GM12878 (cell line): ENCODE measurements around the gene SPOCK1. TPM values are rescaled to one million over a fixed set of nuclear protein-coding genes. Genes with fewer than 3 reads are reported as not detected.

Experiments used
- ATAC-seq: fragments of 200-7000 bp; cut with Tn5 transposase; 3 replicates; pipeline ENCODE4 v1.9.1; 2020; ENCODE audit warnings: mild to moderate bottlenecking, moderate library complexity
- BruUV-seq: library from RNA; stranded (reverse); fragments of 400-500 nt; replicated peaks from 2 replicates; lab custom pipeline; 2021; lab: Mats Ljungman, UMichigan
- CTCF ChIA-PET: fragments of 300-600 bp; sonication (Branson Sonifier 250); formaldehyde crosslinking; extraction: SDS; loops from one replicate; lab custom pipeline; 2021; ENCODE audit warnings: inconsistent platforms; lab: Yijun Ruan, JAX
- POLR2A ChIA-PET: fragments of 350-600 bp; formaldehyde crosslinking; extraction: SDS; loops from one replicate; lab custom pipeline; 2021; ENCODE audit warnings: inconsistent platforms; lab: Charles Lee
- RAD21 ChIA-PET: fragments of 300-600 bp; sonication (Branson Sonifier 250); formaldehyde crosslinking; loops from one replicate; lab custom pipeline; 2023; ENCODE audit warnings: antibody characterized with exemption; ENCODE audit not compliant: unreplicated experiment; lab: Charles Lee
- SMC1A ChIA-PET: fragments of 300-600 bp; sonication (Branson Sonifier 250); formaldehyde crosslinking; loops from one replicate; lab custom pipeline; 2023; ENCODE audit not compliant: unreplicated experiment, uncharacterized antibody; lab: Charles Lee
- DNase-seq: peaks from one replicate; pipeline ENCODE4 v3.0.0-alpha.2; 2011; ENCODE audit warnings: low read depth, low spot score
- FAIRE-seq: peaks from 3 replicates; lab custom pipeline; 2011; peaks lifted over from hg19 to GRCh38; lab: Jason Lieb, UNC
- H2AFZ ChIP-seq: 2 replicates; pipeline ENCODE4 v1.6.0; 2011; ENCODE audit warnings: low read depth, low read length, control low read depth; ENCODE audit not compliant: control insufficient read depth
- H3K27ac ChIP-seq: 2 replicates; pipeline ENCODE4 v1.5.1; 2011; ENCODE audit warnings: control low read depth; ENCODE audit not compliant: control insufficient read depth, insufficient read depth
- H3K27me3 ChIP-seq, 2 experiments: replicated peaks in 1 of 2; 2 replicates each; pipeline versions ENCODE4 v1.6.0 to v1.6.1; 2011; ENCODE audit warnings: low read length in 1 of 2; ENCODE audit not compliant: control insufficient read depth in 2 of 2, insufficient read depth in 2 of 2
- H3K36me3 ChIP-seq, 2 experiments: 2 replicates each; pipeline ENCODE4 v1.5.1; 2011; ENCODE audit warnings: low read length in 1 of 2; ENCODE audit not compliant: control insufficient read depth in 2 of 2, insufficient read depth in 2 of 2
- H3K4me1 ChIP-seq: 2 replicates; pipeline ENCODE4 v1.6.1; 2011; ENCODE audit warnings: mild to moderate bottlenecking, low read length, moderate library complexity, mixed read lengths; ENCODE audit not compliant: control insufficient read depth, insufficient read depth
- H3K4me2 ChIP-seq: 2 replicates; pipeline ENCODE4 v1.6.0; 2011; ENCODE audit warnings: control low read depth; ENCODE audit not compliant: control insufficient read depth, insufficient read depth
- H3K4me3 ChIP-seq: fragments of 200-600 bp; sonication (generic); 2 replicates; pipeline ENCODE4 v1.5.1; 2016
- H3K79me2 ChIP-seq: 2 replicates; pipeline ENCODE4 v1.6.0; 2011; ENCODE audit warnings: low read length; ENCODE audit not compliant: control insufficient read depth, insufficient read depth
- H3K9ac ChIP-seq: 2 replicates; pipeline ENCODE4 v1.8.0; 2011; ENCODE audit warnings: low read length, control low read depth, mixed read lengths; ENCODE audit not compliant: control insufficient read depth, insufficient read depth
- H3K9me3 ChIP-seq: replicated peaks from 3 replicates; pipeline ENCODE4 v1.5.1; 2011; ENCODE audit warnings: mild to moderate bottlenecking, low read length; ENCODE audit not compliant: control insufficient read depth, insufficient read depth
- H4K20me1 ChIP-seq: 2 replicates; pipeline ENCODE4 v1.6.0; 2011; ENCODE audit not compliant: control insufficient read depth, insufficient read depth
- ATF7 ChIP-seq: fragments of 450-650 bp; IDR thresholded peaks from 2 replicates; pipeline ENCODE4 v1.6.1; 2016; ENCODE audit warnings: low read depth, mild to moderate bottlenecking
- BACH1 ChIP-seq: fragments of 450-650 bp; IDR thresholded peaks from 2 replicates; pipeline ENCODE4 v1.6.1; 2017; ENCODE audit warnings: mild to moderate bottlenecking, borderline replicate concordance
- FOXK2 ChIP-seq: fragments of 450-650 bp; IDR thresholded peaks from 2 replicates; pipeline ENCODE4 v1.6.1; 2017; ENCODE audit warnings: mild to moderate bottlenecking, moderate library complexity
- GABPA ChIP-seq: IDR thresholded peaks from 2 replicates; pipeline ENCODE4 v1.6.1; 2014; ENCODE audit warnings: antibody characterized with exemption, low read depth, mild to moderate bottlenecking, inconsistent platforms
- IKZF2 ChIP-seq, 2 experiments: fragments of 450-650 bp; IDR thresholded peaks; 2 replicates each; pipeline ENCODE4 v1.6.1; 2017; ENCODE audit warnings: mild to moderate bottlenecking in 2 of 2, moderate library complexity in 2 of 2
- JUND ChIP-seq: IDR thresholded peaks from 2 replicates; pipeline ENCODE4 v1.6.1; 2012; ENCODE audit warnings: low read depth, mild to moderate bottlenecking, low read length, improper control_type of control experiment, moderate library complexity
- MXI1 ChIP-seq: fragments of 150-350 bp; IDR thresholded peaks from 2 replicates; pipeline ENCODE4 v1.6.1; 2011; ENCODE audit warnings: low read depth, mild to moderate bottlenecking, inconsistent platforms, low read length, improper control_type of control experiment
- NR2C1 ChIP-seq: fragments of 450-650 bp; IDR thresholded peaks from 2 replicates; pipeline ENCODE4 v1.6.1; 2017; ENCODE audit warnings: antibody characterized with exemption, mild to moderate bottlenecking, moderate library complexity
- PAX5 ChIP-seq: IDR thresholded peaks from 2 replicates; pipeline ENCODE4 v1.6.1; 2011; ENCODE audit warnings: low read depth, low read length, borderline replicate concordance
- RCOR1 ChIP-seq: conservative IDR thresholded peaks from 2 replicates; pipeline ENCODE4 v1.6.1; 2012; ENCODE audit warnings: low read depth, low read length, improper control_type of control experiment
- SKIL ChIP-seq: fragments of 450-650 bp; IDR thresholded peaks from 2 replicates; pipeline ENCODE4 v1.6.1; 2017; ENCODE audit warnings: mild to moderate bottlenecking, low read depth, inconsistent platforms; ENCODE audit not compliant: poor library complexity, severe bottlenecking
- SMC3 ChIP-seq: IDR thresholded peaks from 2 replicates; pipeline ENCODE4 v1.6.1; 2011; ENCODE audit warnings: low read length, improper control_type of control experiment, borderline replicate concordance
- SP1 ChIP-seq: IDR thresholded peaks from one replicate; pipeline ENCODE4 v1.6.1; 2011; ENCODE audit warnings: low read depth, low read length
- SREBF2 ChIP-seq: IDR thresholded peaks from 2 replicates; pipeline ENCODE4 v1.6.1; 2012; ENCODE audit warnings: mild to moderate bottlenecking, low read length
- SUZ12 ChIP-seq: fragments of 200-600 bp; sonication (generic); IDR thresholded peaks from one replicate; pipeline ENCODE4 v1.6.1; 2018; ENCODE audit warnings: antibody characterized with exemption, mild to moderate bottlenecking; ENCODE audit not compliant: unreplicated experiment
- ZNF24 ChIP-seq: fragments of 450-650 bp; IDR thresholded peaks from 2 replicates; pipeline ENCODE4 v1.6.1; 2017; ENCODE audit warnings: antibody characterized with exemption, mild to moderate bottlenecking
- ZNF622 ChIP-seq: fragments of 450-650 bp; IDR thresholded peaks from 2 replicates; pipeline ENCODE4 v1.6.1; 2017; ENCODE audit warnings: mild to moderate bottlenecking, inconsistent platforms
- WGBS: methylation state at CpG from one replicate; pipeline ENCODE4 v1.1.6; 2016; ENCODE audit warnings: low lambda C conversion rate; ENCODE audit not compliant: insufficient replicate concordance, insufficient coverage; ENCODE audit errors: missing lambda C conversion rate; 5-methylcytosine and 5-hydroxymethylcytosine counted together
- in situ Hi-C: fragments of 300-500 bp; cut with MboI; formaldehyde crosslinking; loops from 9 replicates; pipeline ENCODE4 v1.14.3; 2018; ENCODE audit warnings: mixed read lengths
- intact Hi-C: fragments of 100-400 bp; cut with micrococcal nuclease; formaldehyde crosslinking; loops from one replicate; pipeline ENCODE4 v1.14.2; 2022; ENCODE audit not compliant: unreplicated experiment
- polyA plus RNA-seq, 11 experiments: library from polyadenylated mRNA; depleted of rRNA in 4 of 11; unstranded in 6 of 11; stranded (reverse) in 5 of 11; fragments of >200 nt; fragmentation: Nextera tagmentation in 4 of 11; fragmentation: Illumina TruSeq in 1 of 11; extraction: Ambion mirVana in 4 of 11; extraction: Trizol in 1 of 11; gene quantifications; 1 replicate in 1 of 11; 2 replicates in 10 of 11; pipeline versions ENCODE4 v1.2.1 to v1.2.3, GENCODE V29; 2011 to 2016; ENCODE audit warnings: inconsistent platforms in 2 of 11, missing spikeins in 2 of 11, low read depth in 1 of 11
- total RNA-seq, 4 experiments: library from RNA; depleted of rRNA in 3 of 4; stranded (reverse); fragments of >200 nt in 3 of 4; fragmentation: Illumina TruSeq in 1 of 4; extraction: Trizol in 1 of 4; gene quantifications; 2 replicates each; pipeline versions ENCODE4 v1.2.1 to v1.2.3, GENCODE V29; 2013 to 2021
- TF ChIP-seq, protein P1 (sequence below): fragments of 450-650 bp; conservative IDR thresholded peaks from 2 replicates; pipeline ENCODE4 v1.6.1; 2017; ENCODE audit warnings: mild to moderate bottlenecking, moderate library complexity

The SPOCK1 gene
- total and polyA plus RNA-seq, 10 of the 15 experiments (the other 5 are each of a cell fraction or from before 2014, with no cell fraction given), result 0.06 to 0.68 (median 0.25) TPM; not detected in 3

- Histone ChIP-seq H3K4me1 (no peaks in the 10 kb centered on the region), H2AFZ (no peak overlapping the region), H3K4me3 (no peak overlapping the region), H3K27ac (no peak overlapping the region), H3K27me3 (no peaks in the 10 kb centered on the region), H3K9ac (no peak overlapping the region), H3K79me2 (no peaks in the 10 kb centered on the region), H3K36me3 (no peaks in the 10 kb centered on the region), H4K20me1 (no peaks in the 10 kb centered on the region; the same call in 1 of the 2 replicates), H3K9me3 (no peaks in the 10 kb centered on the region), H3K4me2 (no peak overlapping the region)
- ChIA-PET POLR2A (no interaction called here), CTCF (interaction anchor here (1.4 kb wide), 1 partner anchor 186 kb away, joined by 3 read pairs; no protein-coding TSS in a partner anchor), RAD21 (no interaction called here), SMC1A (no interaction called here)
- intact Hi-C loops (no loop called here), in situ Hi-C loops (no loop called here)
- ATAC-seq, result no peak
- no TSS peak for BruUV-seq
- no peak for DNase-seq
- no peak for FAIRE-seq
- TF ChIP-seq BACH1, result no peak
- no peak for TF ChIP-seq ZNF622
- TF ChIP-seq SREBF2, result no peak
- no peak for TF ChIP-seq FOXK2
- TF ChIP-seq IKZF2 (IDR thresholded peaks at IDR 0.05), result no peak
- no peak for TF ChIP-seq JUND
- TF ChIP-seq RCOR1, result no peak
- no peak for TF ChIP-seq SP1
- no peak for TF ChIP-seq NR2C1
- TF ChIP-seq SMC3, result no peak
- no peak for TF ChIP-seq SUZ12
- 34% methylated on average over 4 of the region's 4 CpGs for WGBS
These were observed 7.2 kb upstream of the SPOCK1 start for GRCh38 chr5:137506296-137506695.

DNA sequence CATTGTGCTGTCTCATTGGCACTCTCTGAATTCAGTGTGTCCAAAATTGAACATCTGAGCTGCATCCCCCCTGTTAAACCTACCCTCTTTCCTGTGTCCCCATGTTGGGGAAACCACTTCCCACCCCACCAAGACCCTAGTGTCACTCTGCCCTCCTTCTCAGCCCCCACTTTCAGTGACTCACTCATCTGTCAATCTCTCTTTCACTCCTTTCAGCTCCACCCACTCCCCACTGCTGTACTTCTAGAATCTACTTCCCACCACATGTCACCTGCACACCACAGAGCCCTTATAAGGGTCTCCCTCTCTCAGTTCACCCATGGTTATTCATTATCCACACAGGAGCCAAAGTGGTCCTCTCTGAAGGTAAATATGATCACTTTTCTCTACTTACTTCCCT, 5.8 kb upstream of the SPOCK1 start:
- Histone ChIP-seq H2AFZ (no peak overlapping the region), H3K79me2 (no peaks in the 10 kb centered on the region), H3K4me3 (no peak overlapping the region), H3K9ac (no peak overlapping the region), H3K9me3 (no peaks in the 10 kb centered on the region), H3K27ac (no peak overlapping the region), H3K4me2 (no peak overlapping the region), H4K20me1 (no peaks in the 10 kb centered on the region; the same call in 1 of the 2 replicates), H3K36me3 (no peaks in the 10 kb centered on the region), H3K4me1 (no peaks in the 10 kb centered on the region), H3K27me3 (no peaks in the 10 kb centered on the region)
- ChIA-PET SMC1A (no interaction called here), CTCF (interaction anchor here (5.6 kb wide), 1 partner anchor 184 kb away, joined by 23 read pairs; no protein-coding TSS in a partner anchor), RAD21 (no interaction called here), POLR2A (no interaction called here)
- ATAC-seq (no peak), DNase-seq (no peak), FAIRE-seq (no peak)
- in situ Hi-C loops, result no loop called here
- intact Hi-C loops, result no loop called here
- BruUV-seq, result no TSS peak
- TF ChIP-seq, protein P1, sequence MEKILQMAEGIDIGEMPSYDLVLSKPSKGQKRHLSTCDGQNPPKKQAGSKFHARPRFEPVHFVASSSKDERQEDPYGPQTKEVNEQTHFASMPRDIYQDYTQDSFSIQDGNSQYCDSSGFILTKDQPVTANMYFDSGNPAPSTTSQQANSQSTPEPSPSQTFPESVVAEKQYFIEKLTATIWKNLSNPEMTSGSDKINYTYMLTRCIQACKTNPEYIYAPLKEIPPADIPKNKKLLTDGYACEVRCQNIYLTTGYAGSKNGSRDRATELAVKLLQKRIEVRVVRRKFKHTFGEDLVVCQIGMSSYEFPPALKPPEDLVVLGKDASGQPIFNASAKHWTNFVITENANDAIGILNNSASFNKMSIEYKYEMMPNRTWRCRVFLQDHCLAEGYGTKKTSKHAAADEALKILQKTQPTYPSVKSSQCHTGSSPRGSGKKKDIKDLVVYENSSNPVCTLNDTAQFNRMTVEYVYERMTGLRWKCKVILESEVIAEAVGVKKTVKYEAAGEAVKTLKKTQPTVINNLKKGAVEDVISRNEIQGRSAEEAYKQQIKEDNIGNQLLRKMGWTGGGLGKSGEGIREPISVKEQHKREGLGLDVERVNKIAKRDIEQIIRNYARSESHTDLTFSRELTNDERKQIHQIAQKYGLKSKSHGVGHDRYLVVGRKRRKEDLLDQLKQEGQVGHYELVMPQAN, result no peak
- TF ChIP-seq GABPA (no peak), SKIL (no peak), ATF7 (no peak), ZNF24 (no peak), MXI1 (no peak), PAX5 (no peak)
